Measurements from ENCODE around the gene SYNGR3.

Gene SYNGR3

GRCh38 chr16:2029350-2029749, 39.6 kb downstream of the SYNGR3 start:
- no peak for DNase-seq
- no peak for TF ChIP-seq EZH2phosphoT487 (IDR thresholded peaks at IDR 0.05; ENCODE audit: low read length)
- TF ChIP-seq CTCF (IDR thresholded peaks at IDR 0.05; ENCODE audit: low read length) = no peak
- TF ChIP-seq EZH2 (optimal IDR thresholded peaks at IDR 0.05; ENCODE audit: low read depth, low read length) = no peak
- no peak overlapping the region for H2AFZ ChIP-seq (ENCODE audit: low read length)
- no peak overlapping the region for H3K4me2 ChIP-seq (ENCODE audit: low read depth, low read length)
- no peaks in the 10 kb centered on the region for H4K20me1 ChIP-seq (ENCODE audit: insufficient read depth, low read length)
- H3K4me3 ChIP-seq (ENCODE audit: low read length) = no peak overlapping the region
- H3K36me3 ChIP-seq (replicated peaks; ENCODE audit: insufficient read depth, low read length) = no peaks in the 10 kb centered on the region
- H3K27me3 ChIP-seq (replicated peaks; ENCODE audit: insufficient read depth, low read length) = peaks cover 44% of the 10 kb centered on the region
- no peaks in the 10 kb centered on the region for H3K9me3 ChIP-seq (replicated peaks; ENCODE audit: insufficient read depth, low read length)
- H3K9ac ChIP-seq (ENCODE audit: low read length) = no peak overlapping the region
- no peak overlapping the region for H3K27ac ChIP-seq (ENCODE audit: low read length)
- no peaks in the 10 kb centered on the region; the same call in 1 of the 2 replicates for H3F3A ChIP-seq (ENCODE audit: insufficient read depth, low read length)
- no peaks in the 10 kb centered on the region for H3K9me2 ChIP-seq (replicated peaks; ENCODE audit: insufficient read depth, low read length)
- peaks cover 4% of the 10 kb centered on the region; the same call in 1 of the 2 replicates for H3K4me1 ChIP-seq (ENCODE audit: low read length)
- H3K79me2 ChIP-seq (ENCODE audit: low read length) = no peaks in the 10 kb centered on the region

- Histone ChIP-seq H3K9me3 (replicated peaks; ENCODE audit: insufficient read depth, low read length) (no peaks in the 10 kb centered on the region), H3K27ac (ENCODE audit: low read length) (no peak overlapping the region), H3K4me1 (ENCODE audit: low read length) (peaks cover 4% of the 10 kb centered on the region; the same call in 1 of the 2 replicates), H3K9ac (ENCODE audit: low read length) (no peak overlapping the region), H4K20me1 (ENCODE audit: insufficient read depth, low read length) (no peaks in the 10 kb centered on the region), H3K27me3 (replicated peaks; ENCODE audit: insufficient read depth, low read length) (peaks cover 49% of the 10 kb centered on the region), H3K36me3 (replicated peaks; ENCODE audit: insufficient read depth, low read length) (no peaks in the 10 kb centered on the region), H3K9me2 (replicated peaks; ENCODE audit: insufficient read depth, low read length) (no peaks in the 10 kb centered on the region), H3K4me3 (ENCODE audit: low read length) (no peak overlapping the region), H2AFZ (ENCODE audit: low read length) (no peak overlapping the region), H3F3A (ENCODE audit: insufficient read depth, low read length) (no peaks in the 10 kb centered on the region; the same call in 1 of the 2 replicates), H3K4me2 (ENCODE audit: low read depth, low read length) (no peak overlapping the region), H3K79me2 (ENCODE audit: low read length) (no peaks in the 10 kb centered on the region)
- TF ChIP-seq EZH2phosphoT487 (IDR thresholded peaks at IDR 0.05; ENCODE audit: low read length) (no peak), EZH2 (optimal IDR thresholded peaks at IDR 0.05; ENCODE audit: low read depth, low read length) (no peak), CTCF (IDR thresholded peaks at IDR 0.05; ENCODE audit: low read length) (no peak)
- no peak for DNase-seq
These were observed 40.3 kb downstream of the SYNGR3 start for GRCh38 chr16:2030036-2030435.

GRCh38 chr16:2031081-2031577, 41.4 kb downstream of the SYNGR3 start:
- H4K20me1 ChIP-seq (ENCODE audit: insufficient read depth, low read length) = no peaks in the 10 kb centered on the region
- peaks cover 48% of the 10 kb centered on the region for H3K27me3 ChIP-seq (replicated peaks; ENCODE audit: insufficient read depth, low read length)
- no peaks in the 10 kb centered on the region for H3K9me2 ChIP-seq (replicated peaks; ENCODE audit: insufficient read depth, low read length)
- no peaks in the 10 kb centered on the region for H3K36me3 ChIP-seq (replicated peaks; ENCODE audit: insufficient read depth, low read length)
- H3K27ac ChIP-seq (ENCODE audit: low read length) = no peak overlapping the region
- no peaks in the 10 kb centered on the region for H3K9me3 ChIP-seq (replicated peaks; ENCODE audit: insufficient read depth, low read length)
- no peak overlapping the region for H2AFZ ChIP-seq (ENCODE audit: low read length)
- no peak overlapping the region for H3K9ac ChIP-seq (ENCODE audit: low read length)
- peaks cover 4% of the 10 kb centered on the region; the same call in 1 of the 2 replicates for H3K4me1 ChIP-seq (ENCODE audit: low read length)
- H3K4me3 ChIP-seq (ENCODE audit: low read length) = no peak overlapping the region
- H3K79me2 ChIP-seq (ENCODE audit: low read length) = no peaks in the 10 kb centered on the region
- H3F3A ChIP-seq (ENCODE audit: insufficient read depth, low read length) = no peaks in the 10 kb centered on the region; the same call in 1 of the 2 replicates
- no peak for DNase-seq
- no peak overlapping the region for H3K4me2 ChIP-seq (ENCODE audit: low read depth, low read length)
- TF ChIP-seq CTCF (IDR thresholded peaks at IDR 0.05; ENCODE audit: low read length) = no peak
- TF ChIP-seq EZH2phosphoT487 (IDR thresholded peaks at IDR 0.05; ENCODE audit: low read length) = no peak
- no peak for TF ChIP-seq EZH2 (optimal IDR thresholded peaks at IDR 0.05; ENCODE audit: low read depth, low read length)

All from MM.1S (cell line).